Measurements from ENCODE around the gene FBLN7. TPM values are rescaled to one million over a fixed set of nuclear protein-coding genes. Genes with fewer than 3 reads are reported as not detected.

The FBLN7 gene
- total and polyA plus RNA-seq, 2 of the 8 experiments (the other 6 are each of a cell fraction or from before 2014, with no cell fraction given) = 0.30 to 0.77 TPM

DNA sequence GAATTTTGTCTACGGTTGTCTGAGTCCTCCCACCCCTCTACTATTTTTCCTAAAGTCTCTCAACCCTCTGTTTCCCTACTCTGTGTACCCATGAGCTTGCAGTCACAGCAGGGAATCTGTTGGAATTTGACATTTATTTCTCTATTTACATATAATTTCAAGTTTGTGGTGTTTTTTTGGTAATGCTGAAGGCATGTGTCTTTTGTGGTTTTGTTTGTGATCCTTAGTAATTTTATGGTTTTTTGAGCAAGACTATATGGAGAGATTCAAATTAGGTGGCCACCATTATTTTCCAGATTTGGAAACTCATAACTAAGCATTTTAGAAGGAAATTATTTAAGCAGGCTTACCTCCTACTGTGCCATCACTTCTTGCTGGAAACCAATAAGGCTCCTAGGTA is 27.2 kb upstream of the FBLN7 start:
- no peak overlapping the region for H3K4me2 ChIP-seq (ENCODE audit: insufficient read depth in 1 of 2, low read depth in 2 of 2, low read length in 2 of 2)
- H3K56ac ChIP-seq (replicated peaks; ENCODE audit: insufficient read length, low read depth, low read length) = no peak overlapping the region
- no peaks in the 10 kb centered on the region for H3K79me2 ChIP-seq (ENCODE audit: control insufficient read depth in 1 of 2, insufficient read depth in 2 of 2, low read length in 2 of 2)
- H2BK20ac ChIP-seq (ENCODE audit: low read length) = no peak overlapping the region
- H2AFZ ChIP-seq (ENCODE audit: low read length) = no peak overlapping the region
- no peak for DNase-seq (ENCODE audit: low read depth in 1 of 2, low spot score in 2 of 2)
- H3K4ac ChIP-seq (replicated peaks; ENCODE audit: insufficient read length, low read depth, low read length) = no peak overlapping the region
- no peak overlapping the region for H3K4me3 ChIP-seq (ENCODE audit: extremely low read depth in 1 of 4, insufficient read depth in 2 of 4, low read depth in 3 of 4, low read length in 4 of 4)
- no peaks in the 10 kb centered on the region for H3K27me3 ChIP-seq (replicated peaks in 1 of 4; ENCODE audit: control insufficient read depth in 3 of 4, extremely low read depth in 1 of 4, insufficient read depth in 3 of 4, low read length in 3 of 4)
- H4K91ac ChIP-seq (replicated peaks; ENCODE audit: insufficient read length, low read length) = no peak overlapping the region
- no peaks in the 10 kb centered on the region for H3K36me3 ChIP-seq (ENCODE audit: control insufficient read depth in 2 of 4, insufficient read depth in 4 of 4, low read length in 3 of 4)
- no peak overlapping the region for H3K9ac ChIP-seq (replicated peaks in 1 of 4; ENCODE audit: extremely low read depth in 1 of 4, low read depth in 3 of 4, low read length in 3 of 4)
- H3K9me3 ChIP-seq (ENCODE audit: insufficient read depth in 2 of 2, low read depth in 1 of 2, low read length in 1 of 2) = no peaks in the 10 kb centered on the region
- 100% methylated on average over 1 of the region's 1 CpG; no CpG with 5 or more reads in 1 of the 2 experiments for WGBS, 2 experiments (ENCODE audit: extremely low coverage in 1 of 2, insufficient coverage in 1 of 2, insufficient read length in 1 of 2, insufficient replicate concordance in 2 of 2, low coverage in 1 of 2, low lambda C conversion rate in 2 of 2, missing lambda C conversion rate in 1 of 2)
- no peak overlapping the region for H4K8ac ChIP-seq (ENCODE audit: extremely low read depth, insufficient read depth, low read length)
- POLR2A ChIA-PET (ENCODE audit: partially characterized antibody) = no interaction called here
- H3K14ac ChIP-seq (ENCODE audit: insufficient read length) = no peak overlapping the region
- H2BK120ac ChIP-seq (replicated peaks; ENCODE audit: low read depth, low read length) = no peak overlapping the region
- no peaks in the 10 kb centered on the region for H4K20me1 ChIP-seq (replicated peaks in 1 of 2; ENCODE audit: control insufficient read depth in 1 of 2, insufficient read depth in 2 of 2, low read length in 2 of 2)
- H3K79me1 ChIP-seq (ENCODE audit: low read depth, low read length) = no peaks in the 10 kb centered on the region
- H2BK15ac ChIP-seq (ENCODE audit: low read length) = no peak overlapping the region
- no peak overlapping the region for H2BK5ac ChIP-seq (ENCODE audit: low read depth, low read length)
- H2AK5ac ChIP-seq (ENCODE audit: low read depth, low read length) = no peak overlapping the region
- FAIRE-seq = no peak
- no peak overlapping the region for H3K18ac ChIP-seq (ENCODE audit: extremely low read depth, low read length)
- no peaks in the 10 kb centered on the region for H3K23me2 ChIP-seq (ENCODE audit: low read depth, low read length)
- no peak overlapping the region for H3K27ac ChIP-seq (ENCODE audit: low read depth, low read length)
- no peak overlapping the region for H2BK12ac ChIP-seq (ENCODE audit: low read depth, low read length)
- no peak overlapping the region for H4K5ac ChIP-seq (ENCODE audit: insufficient read length, low read depth, low read length)
- CTCF ChIA-PET (ENCODE audit: partially characterized antibody) = no interaction called here
- H3K23ac ChIP-seq (ENCODE audit: insufficient read length) = no peak overlapping the region
- H3K4me1 ChIP-seq (replicated peaks in 1 of 4; ENCODE audit: control insufficient read depth in 3 of 4, insufficient read depth in 4 of 4, low read length in 3 of 4) = no peaks in the 10 kb centered on the region
- TF ChIP-seq RBBP5 (IDR thresholded peaks at IDR 0.05; ENCODE audit: borderline replicate concordance, low read depth, low read length) = no peak
- TF ChIP-seq YY1 (IDR thresholded peaks at IDR 0.05; ENCODE audit: low read depth, low read length) = no peak
- no peak for TF ChIP-seq EGR1 (IDR thresholded peaks at IDR 0.05; ENCODE audit: borderline replicate concordance, low read depth, low read length)
- TF ChIP-seq, protein P1, sequence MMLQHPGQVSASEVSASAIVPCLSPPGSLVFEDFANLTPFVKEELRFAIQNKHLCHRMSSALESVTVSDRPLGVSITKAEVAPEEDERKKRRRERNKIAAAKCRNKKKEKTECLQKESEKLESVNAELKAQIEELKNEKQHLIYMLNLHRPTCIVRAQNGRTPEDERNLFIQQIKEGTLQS (IDR thresholded peaks at IDR 0.05; ENCODE audit: insufficient read depth, low read depth, low read length) = no peak
- no peak for TF ChIP-seq TEAD4 (IDR thresholded peaks at IDR 0.05; ENCODE audit: low read depth, low read length)
- no peak for TF ChIP-seq JUND (IDR thresholded peaks at IDR 0.05; ENCODE audit: low read length)
- TF ChIP-seq HDAC2 (IDR thresholded peaks at IDR 0.05; ENCODE audit: borderline replicate concordance in 1 of 2, low read depth in 2 of 2, low read length in 2 of 2) = no peak
- TF ChIP-seq TBP (IDR thresholded peaks at IDR 0.05; ENCODE audit: low read depth, low read length) = no peak
- no peak for TF ChIP-seq ASH2L (IDR thresholded peaks at IDR 0.05; ENCODE audit: low read length)
- TF ChIP-seq RNF2 (IDR thresholded peaks at IDR 0.05; ENCODE audit: borderline replicate concordance, low read depth, low read length, missing control alignments, poor library complexity, severe bottlenecking) = no peak
- no peak for TF ChIP-seq HDAC6 (IDR thresholded peaks at IDR 0.05; ENCODE audit: low read depth, low read length)
- no peak for TF ChIP-seq CREB1 (IDR thresholded peaks at IDR 0.05)
- TF ChIP-seq GABPA (IDR thresholded peaks at IDR 0.05; ENCODE audit: borderline replicate concordance, insufficient read depth, low read length) = no peak
- TF ChIP-seq, protein P2, sequence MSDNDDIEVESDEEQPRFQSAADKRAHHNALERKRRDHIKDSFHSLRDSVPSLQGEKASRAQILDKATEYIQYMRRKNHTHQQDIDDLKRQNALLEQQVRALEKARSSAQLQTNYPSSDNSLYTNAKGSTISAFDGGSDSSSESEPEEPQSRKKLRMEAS (IDR thresholded peaks at IDR 0.05) = no peak
- no peak for TF ChIP-seq CHD1 (IDR thresholded peaks at IDR 0.05; ENCODE audit: low read depth, low read length)

All from H1 (cell line).